Ovary (tissue), 9 donors: Measurements from ENCODE around the gene TXNIP. TPM values are rescaled to one million over a fixed set of nuclear protein-coding genes. Genes with fewer than 3 reads are reported as not detected.

Experiments
- DNase-seq, 5 donors: peaks; one replicate each; pipeline ENCODE4 v3.0.0-alpha.2; 2019 to 2020
- H3K27ac ChIP-seq, 2 donors: fragments of 200-600 bp; one replicate each; pipeline versions ENCODE4 v1.5.1 to v1.8.0; 2019 to 2022
- H3K27me3 ChIP-seq: fragments of 200-600 bp; one replicate; pipeline ENCODE4 v1.8.0; 2022
- H3K36me3 ChIP-seq: fragments of 200-600 bp; sonication (generic); one replicate; pipeline ENCODE4 v1.5.1; 2019
- H3K4me1 ChIP-seq: one replicate; pipeline ENCODE4 v1.8.1; 2013; ENCODE audit warnings: mild to moderate bottlenecking, moderate library complexity; ENCODE audit not compliant: insufficient read depth
- H3K4me3 ChIP-seq: fragments of 200-600 bp; sonication (generic); one replicate; pipeline ENCODE4 v1.5.1; 2017
- H3K9me3 ChIP-seq, 2 donors: fragments of 200-600 bp in 1 of 2; sonication (generic) in 1 of 2; one replicate each; pipeline versions ENCODE4 v1.5.1 to v1.8.1; 2013 to 2019; ENCODE audit warnings: mild to moderate bottlenecking in 1 of 2, moderate library complexity in 1 of 2
- CTCF ChIP-seq, 3 donors: fragments of 450-650 bp in 2 of 3; fragments of 200-600 bp in 1 of 3; IDR thresholded peaks; one replicate each; pipeline versions ENCODE4 v1.5.1 to v1.8.0; 2016 to 2022; ENCODE audit warnings: antibody characterized with exemption in 3 of 3, mild to moderate bottlenecking in 1 of 3
- EP300 ChIP-seq: sonication (generic); formaldehyde crosslinking; IDR thresholded peaks from one replicate; pipeline ENCODE4 v1.6.1; 2017; ENCODE audit warnings: antibody characterized with exemption
- POLR2A ChIP-seq: fragments of 450-650 bp; IDR thresholded peaks from one replicate; pipeline ENCODE4 v1.6.1; 2017; ENCODE audit warnings: antibody characterized with exemption, mild to moderate bottlenecking, moderate library complexity
- WGBS, 3 donors: extraction: QIAGEN DNeasy Blood & Tissue Kit in 1 of 3; methylation state at CpG; one replicate each; pipeline versions ENCODE4 v1.1.5 to v1.1.7; 2013 to 2017; 5-methylcytosine and 5-hydroxymethylcytosine counted together
- intact Hi-C, 4 donors: fragments of 100-400 bp; cut with DNase I; formaldehyde crosslinking; loops; one replicate each; pipeline versions ENCODE4 v1.11.0 to v1.15.1; 2022 to 2023
- polyA plus RNA-seq, 2 donors: library from polyadenylated mRNA; stranded (reverse); fragments of 200-250 nt in 1 of 2; fragments of 350-450 nt in 1 of 2; fragmentation: Illumina TruSeq in 1 of 2; extraction: RNeasy Lipid Tissue Mini Kit (QIAGEN cat#74804) in 1 of 2; gene quantifications; one replicate each; pipeline ENCODE4 v1.2.3, GENCODE V29; 2013 to 2014
- total RNA-seq, 7 donors: library from RNA; depleted of rRNA in 2 of 7; stranded (reverse); fragments of >200 nt in 2 of 7; fragmentation: NEBNext Ultra II Directional in 3 of 7; extraction: Animal tissue kit (Norgen Biotek cat#: 25700) in 3 of 7; gene quantifications; one replicate each; pipeline versions ENCODE4 v1.1.0 to v1.2.4, GENCODE V29; 2016 to 2023
- donor health status: DM: no; HTN: no; CAD: no; lungs with moderate emphysema.
- donor health status: DM: no; HTN: no; CAD: no.
- donor health status: Bipolar disorder and iron deficiency.
- donor health status: DM: yes; HTN: yes; CAD: no.
- donor health status: DM: no; HTN: no; CAD: no.
- donor health status: DM: yes; HTN: yes; CAD: no.

The TXNIP gene
- total and polyA plus RNA-seq, 9 donors, result 335 to 1,406 (median 617) TPM

DNA sequence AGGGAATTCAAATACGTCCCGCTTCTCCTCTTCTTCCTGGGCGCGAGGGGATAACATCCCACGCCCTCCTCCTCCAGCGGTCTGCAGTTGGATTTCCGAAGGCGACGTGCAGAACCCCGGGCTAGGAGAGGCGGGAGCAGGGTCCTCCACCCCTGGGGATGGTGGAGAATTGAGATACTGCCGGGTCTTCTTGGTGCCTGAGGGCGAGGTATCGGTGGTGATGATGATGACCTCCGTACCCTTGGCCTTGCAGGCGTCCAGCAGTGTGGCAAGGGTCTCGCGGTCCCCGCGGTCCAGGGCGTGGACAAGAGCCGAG lies 35.3 kb downstream of the TXNIP start:
- no peak for TF ChIP-seq POLR2A
- no peak for TF ChIP-seq EP300
- TF ChIP-seq CTCF (IDR thresholded peaks at IDR 0.05), result no peak
- WGBS, 3 donors, result 0 to 1% (median 0%) methylated on average over 16 to 22 of the region's 22 CpGs
- peak overlapping the region; percentile 58 for H3K4me3 ChIP-seq
- H3K9me3 ChIP-seq, result no peaks in the 10 kb centered on the region
- H3K27me3 ChIP-seq, result no peaks in the 10 kb centered on the region
- DNase-seq, result peak in 3 of 5 donors; percentile 29 to 65 (median 62)
- H3K4me1 ChIP-seq, result peaks cover 1% of the 10 kb centered on the region
- H3K27ac ChIP-seq, result peak overlapping the region; percentile 87 to 91
- intact Hi-C loops, result loop anchor here in 3 of 4 donors (5.0 kb wide), 2 partner anchors 34 to 44 kb away; partner anchors contain the start of genes PEX11B (in 2 of the 3) and RBM8A (in 1 of the 3)
- no peaks in the 10 kb centered on the region for H3K36me3 ChIP-seq

DNA sequence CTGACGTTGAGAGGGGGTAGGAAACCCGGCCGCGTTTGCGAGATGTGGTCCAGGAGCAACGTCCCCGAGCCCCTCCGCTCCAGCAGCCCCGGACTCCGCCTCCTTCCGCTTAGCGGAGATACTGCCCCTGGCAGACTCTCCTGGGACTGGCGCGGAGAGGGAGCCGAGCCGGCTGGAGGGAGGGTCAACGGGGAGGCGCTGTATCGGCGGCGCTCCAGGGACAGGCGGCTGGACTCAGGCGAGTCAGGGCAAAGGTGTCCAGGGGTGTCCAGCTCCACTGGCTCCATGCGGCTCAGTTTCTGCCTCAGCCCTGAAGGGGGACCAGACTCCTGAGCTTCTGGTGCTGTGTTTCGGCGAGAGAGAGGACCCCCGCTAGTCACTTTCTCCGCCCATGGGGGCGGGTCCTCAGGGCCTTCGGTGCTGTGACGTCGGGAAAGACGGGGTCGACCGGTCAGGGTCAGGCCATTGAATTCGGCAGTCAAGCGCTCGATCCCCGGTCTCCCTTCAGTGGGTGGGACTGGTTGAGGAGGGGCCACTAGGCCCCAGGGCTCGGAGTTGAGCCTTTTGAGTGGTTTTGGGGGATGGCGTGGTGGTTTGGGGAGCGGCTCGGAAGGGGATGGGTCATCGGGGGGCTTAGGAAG lies 35.8 kb downstream of the TXNIP start:
- WGBS, 3 donors, result 0 to 2% (median 0%) methylated on average over 40 to 44 of the region's 44 CpGs
- Histone ChIP-seq H3K9me3 (no peaks in the 10 kb centered on the region), H3K36me3 (no peaks in the 10 kb centered on the region), H3K4me1 (peaks cover 1% of the 10 kb centered on the region), H3K4me3 (peak overlapping the region; percentile 58), H3K27ac (peak overlapping the region; percentile 87 to 91), H3K27me3 (no peaks in the 10 kb centered on the region)
- peak; percentile 90 to 92 (median 91) for DNase-seq
- intact Hi-C loops, result loop anchor here in 3 of 4 donors (5.0 kb wide), 2 partner anchors 33 to 43 kb away; partner anchors contain the start of genes PEX11B (in 2 of the 3) and RBM8A (in 1 of the 3)
- TF ChIP-seq CTCF (IDR thresholded peaks at IDR 0.05), result peak; percentile 22 to 45 (median 34)
- TF ChIP-seq EP300, result no peak
- TF ChIP-seq POLR2A, result peak; percentile 85

- intact Hi-C loops, result loop anchor here in 3 of 4 donors (5.0 kb wide), 2 partner anchors 33 to 43 kb away; partner anchors contain the start of genes PEX11B (in 2 of the 3) and RBM8A (in 1 of the 3)
- Histone ChIP-seq H3K36me3 (no peaks in the 10 kb centered on the region), H3K9me3 (no peaks in the 10 kb centered on the region), H3K4me3 (peak overlapping the region; percentile 58), H3K27me3 (no peaks in the 10 kb centered on the region), H3K4me1 (peaks cover 4% of the 10 kb centered on the region), H3K27ac (peak overlapping the region; percentile 87 to 91)
- TF ChIP-seq CTCF (IDR thresholded peaks at IDR 0.05) (no peak), POLR2A (no peak), EP300 (no peak)
- no peak for DNase-seq
- 6 to 7% (median 7%) methylated on average over 12 of the region's 12 CpGs for WGBS, 3 donors
These were observed 36.4 kb downstream of the TXNIP start for GRCh38 chr1:145959957-145960467.

GRCh38 chr1:145959333-145959732 lies 37.0 kb downstream of the TXNIP start:
- TF ChIP-seq POLR2A (no peak), CTCF (IDR thresholded peaks at IDR 0.05) (no peak), EP300 (no peak)
- peak overlapping the region in 1 of 2 donors; percentile 87 for H3K27ac ChIP-seq
- H3K27me3 ChIP-seq, result no peaks in the 10 kb centered on the region
- H3K9me3 ChIP-seq, result no peaks in the 10 kb centered on the region
- H3K4me1 ChIP-seq, result peaks cover 4% of the 10 kb centered on the region
- H3K36me3 ChIP-seq, result no peaks in the 10 kb centered on the region
- no peak overlapping the region for H3K4me3 ChIP-seq
- DNase-seq, result no peak
- intact Hi-C loops, result no loop called here
